ENCODE results near the gene FBXO8.

Gene FBXO8

GRCh38 chr4:174215057-174215456, 68.4 kb downstream of the FBXO8 start:
- CTCF ChIA-PET = interaction anchor here (1.6 kb wide), 1 partner anchor 104 kb away, joined by 5 read pairs; no protein-coding TSS in a partner anchor
- DNase-seq (ENCODE audit: extremely low spot score) = no peak
- POLR2A ChIA-PET = no interaction called here
- TF ChIP-seq CTCF (IDR thresholded peaks at IDR 0.05; ENCODE audit: control extremely low read depth, extremely low read depth, low read depth, missing control alignments) = no peak

GRCh38 chr4:174214101-174214878, 69.2 kb downstream of the FBXO8 start:
- POLR2A ChIA-PET = no interaction called here
- CTCF ChIA-PET = interaction anchor here (0.9 to 1.6 kb wide), 3 partner anchors 9 to 104 kb away, joined by 3 to 5 read pairs (median 3); no protein-coding TSS in a partner anchor
- no peak for TF ChIP-seq CTCF (IDR thresholded peaks at IDR 0.05; ENCODE audit: control extremely low read depth, extremely low read depth, low read depth, missing control alignments)
- peak; percentile 29 for DNase-seq (ENCODE audit: extremely low spot score)

- peak; percentile 20 for DNase-seq (ENCODE audit: extremely low spot score)
- POLR2A ChIA-PET = no interaction called here
- no peak for TF ChIP-seq CTCF (IDR thresholded peaks at IDR 0.05; ENCODE audit: control extremely low read depth, extremely low read depth, low read depth, missing control alignments)
- CTCF ChIA-PET = interaction anchor here (0.9 to 1.6 kb wide), 3 partner anchors 9 to 105 kb away, joined by 3 to 5 read pairs (median 3); no protein-coding TSS in a partner anchor
Measured at GRCh38 chr4:174213731-174214100, 69.8 kb downstream of the FBXO8 start.

GRCh38 chr4:174212061-174212460, 71.4 kb downstream of the FBXO8 start:
- POLR2A ChIA-PET = no interaction called here
- DNase-seq (ENCODE audit: extremely low spot score) = no peak
- CTCF ChIA-PET = interaction anchor here (0.9 to 1.7 kb wide), 6 partner anchors 8 to 107 kb away, joined by 3 to 6 read pairs (median 4); no protein-coding TSS in a partner anchor
- no peak for TF ChIP-seq CTCF (IDR thresholded peaks at IDR 0.05; ENCODE audit: control extremely low read depth, extremely low read depth, low read depth, missing control alignments)

- no peak for TF ChIP-seq CTCF (IDR thresholded peaks at IDR 0.05; ENCODE audit: control extremely low read depth, extremely low read depth, low read depth, missing control alignments)
- DNase-seq (ENCODE audit: extremely low spot score) = no peak
- ChIA-PET POLR2A (no interaction called here), CTCF (interaction anchor here (0.9 to 1.7 kb wide), 7 partner anchors 9 to 107 kb away, joined by 3 to 6 read pairs (median 4); no protein-coding TSS in a partner anchor)
Measured at GRCh38 chr4:174211622-174212044, 71.8 kb downstream of the FBXO8 start.

- no peak for TF ChIP-seq CTCF (IDR thresholded peaks at IDR 0.05; ENCODE audit: control extremely low read depth, extremely low read depth, low read depth, missing control alignments)
- ChIA-PET CTCF (interaction anchor here (1.0 to 1.7 kb wide), 4 partner anchors 10 to 108 kb away, joined by 3 to 6 read pairs (median 4); no protein-coding TSS in a partner anchor), POLR2A (no interaction called here)
- DNase-seq (ENCODE audit: extremely low spot score) = no peak
Measured at GRCh38 chr4:174210952-174211490, 72.4 kb downstream of the FBXO8 start.
